Heart left ventricle (tissue), 13 donors: ENCODE measurements around the gene TMEM203.

Source experiments
- POLR2A ChIP-seq, 2 donors: fragments of 450-650 bp; IDR thresholded peaks; one replicate each; pipeline ENCODE4 v1.6.1; 2017; ENCODE audit warnings: antibody characterized with exemption in 2 of 2, mild to moderate bottlenecking in 2 of 2, moderate library complexity in 2 of 2
- TF ChIP-seq, protein P1 (sequence below), 12 donors: fragments of 200-600 bp; sonication (generic) in 4 of 12; IDR thresholded peaks; one replicate each; pipeline versions ENCODE4 v1.5.0 to v1.8.0; 2018 to 2022; ENCODE audit warnings: antibody characterized with exemption in 12 of 12, mild to moderate bottlenecking in 5 of 12
- donor health status: ischemic (EF 13 %, LVEDD 7.1; RV severe dilation, severe dysfunction).
- donor health status: DM: no; HTN: yes; CAD: no.
- donor health status: DM: no; HTN: no; CAD: no.
- donor health status: ischemic (EF 25% LVEDD 6.9; RV normal size, moderate dysfunction).
- donor health status: ischemic (EF 25% LVEDD 5.7; RV mildly dilated, moderate dysfunction).
- donor health status: ischemic (EF 35%, LVEDD 5.7; RV mildly dilated, moderate dysfunction).
- donor health status: nonischemic (EF 11% LVEDD 7.7; RV severe dilation, severe dysfunction).
- donor health status: DM: yes; HTN: yes; CAD: no.
- donor health status: PGD.
- donor health status: ischemic (EF 29% LVEDD 5.4; RV normal size, mild dysfunction).
- donor health status: nonischemic (EF 23%, LVEDD 6.1; RV moderate dilation, normal function).

- TF ChIP-seq, protein P1, sequence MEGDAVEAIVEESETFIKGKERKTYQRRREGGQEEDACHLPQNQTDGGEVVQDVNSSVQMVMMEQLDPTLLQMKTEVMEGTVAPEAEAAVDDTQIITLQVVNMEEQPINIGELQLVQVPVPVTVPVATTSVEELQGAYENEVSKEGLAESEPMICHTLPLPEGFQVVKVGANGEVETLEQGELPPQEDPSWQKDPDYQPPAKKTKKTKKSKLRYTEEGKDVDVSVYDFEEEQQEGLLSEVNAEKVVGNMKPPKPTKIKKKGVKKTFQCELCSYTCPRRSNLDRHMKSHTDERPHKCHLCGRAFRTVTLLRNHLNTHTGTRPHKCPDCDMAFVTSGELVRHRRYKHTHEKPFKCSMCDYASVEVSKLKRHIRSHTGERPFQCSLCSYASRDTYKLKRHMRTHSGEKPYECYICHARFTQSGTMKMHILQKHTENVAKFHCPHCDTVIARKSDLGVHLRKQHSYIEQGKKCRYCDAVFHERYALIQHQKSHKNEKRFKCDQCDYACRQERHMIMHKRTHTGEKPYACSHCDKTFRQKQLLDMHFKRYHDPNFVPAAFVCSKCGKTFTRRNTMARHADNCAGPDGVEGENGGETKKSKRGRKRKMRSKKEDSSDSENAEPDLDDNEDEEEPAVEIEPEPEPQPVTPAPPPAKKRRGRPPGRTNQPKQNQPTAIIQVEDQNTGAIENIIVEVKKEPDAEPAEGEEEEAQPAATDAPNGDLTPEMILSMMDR (IDR thresholded peaks at IDR 0.05) = no peak
- TF ChIP-seq POLR2A (IDR thresholded peaks at IDR 0.05) = no peak
Observed at GRCh38 chr9:137188086-137188489, 17.4 kb downstream of the TMEM203 start.
